T-helper 9 cell (primary cell): Measurements from ENCODE around the gene SNED1.

Experiments used
- DNase-seq: peaks from one replicate; pipeline ENCODE4 v3.0.0-alpha.2; 2020

SNED1 gene

GRCh38 chr2:240960309-240960970 lies 38.0 kb upstream of the SNED1 start:
- DNase-seq = no peak

GRCh38 chr2:240960971-240961876 lies 37.2 kb upstream of the SNED1 start:
- DNase-seq = no peak

- DNase-seq = no peak
These were observed 36.5 kb upstream of the SNED1 start for GRCh38 chr2:240961910-240962299.

GRCh38 chr2:240962300-240963064 lies 35.9 kb upstream of the SNED1 start:
- no peak for DNase-seq

GRCh38 chr2:240963065-240963867 lies 35.2 kb upstream of the SNED1 start:
- DNase-seq = no peak

- no peak for DNase-seq
These were observed 34.3 kb upstream of the SNED1 start for GRCh38 chr2:240963868-240964703.

- no peak for DNase-seq
These were observed 33.6 kb upstream of the SNED1 start for GRCh38 chr2:240964704-240965295.

- no peak for DNase-seq
These were observed 33.0 kb upstream of the SNED1 start for GRCh38 chr2:240965296-240965904.

- DNase-seq = no peak
These were observed 32.4 kb upstream of the SNED1 start for GRCh38 chr2:240965905-240966456.

- DNase-seq = no peak
These were observed 31.9 kb upstream of the SNED1 start for GRCh38 chr2:240966457-240966905.

GRCh38 chr2:240966906-240967680 lies 31.3 kb upstream of the SNED1 start:
- DNase-seq = no peak

GRCh38 chr2:240967681-240968621 lies 30.5 kb upstream of the SNED1 start:
- DNase-seq = no peak

- no peak for DNase-seq
These were observed 29.4 kb upstream of the SNED1 start for GRCh38 chr2:240968731-240969624.

- DNase-seq = no peak
These were observed 28.3 kb upstream of the SNED1 start for GRCh38 chr2:240970104-240970503.

- no peak for DNase-seq
These were observed 27.6 kb upstream of the SNED1 start for GRCh38 chr2:240970816-240971215.

- no peak for DNase-seq
These were observed 26.2 kb upstream of the SNED1 start for GRCh38 chr2:240972201-240972600.
